Upper lobe of left lung (tissue), 6 donors: ENCODE results near the gene KAT2B. TPM values are rescaled to one million over a fixed set of nuclear protein-coding genes. Genes with fewer than 3 reads are reported as not detected.

Experiments used
- ATAC-seq, 2 donors: fragments of 200-7000 bp; cut with Tn5 transposase; one replicate each; pipeline ENCODE4 v1.9.1; 2022; ENCODE audit warnings: mild to moderate bottlenecking in 2 of 2, moderate library complexity in 2 of 2; ENCODE audit not compliant: low FRiP score in 2 of 2
- DNase-seq, 2 donors: peaks; one replicate each; pipeline ENCODE4 v3.0.0-alpha.2; 2019 to 2020
- H3K27ac ChIP-seq, 4 donors: fragments of 200-600 bp; sonication (generic); one replicate each; pipeline ENCODE4 v1.5.1; 2016 to 2019
- H3K27me3 ChIP-seq, 4 donors: fragments of 200-600 bp; sonication (generic); one replicate each; pipeline ENCODE4 v1.5.1; 2017 to 2019
- H3K36me3 ChIP-seq, 4 donors: fragments of 200-600 bp; sonication (generic); one replicate each; pipeline ENCODE4 v1.5.1; 2016 to 2019
- H3K4me1 ChIP-seq, 4 donors: fragments of 200-600 bp; sonication (generic); one replicate each; pipeline ENCODE4 v1.5.1; 2018 to 2019
- H3K4me3 ChIP-seq, 4 donors: fragments of 200-600 bp; sonication (generic); one replicate each; pipeline ENCODE4 v1.5.1; 2017 to 2019; ENCODE audit warnings: mild to moderate bottlenecking in 2 of 4, moderate library complexity in 1 of 4
- H3K9me3 ChIP-seq, 4 donors: fragments of 200-600 bp; sonication (generic); one replicate each; pipeline ENCODE4 v1.5.1; 2018 to 2019
- EP300 ChIP-seq, 4 donors: sonication (generic); formaldehyde crosslinking; IDR thresholded peaks; one replicate each; pipeline ENCODE4 v1.5.1; 2017; ENCODE audit warnings: antibody characterized with exemption in 4 of 4, control low read depth in 2 of 4
- POLR2A ChIP-seq, 4 donors: fragments of 450-650 bp; IDR thresholded peaks; one replicate each; pipeline ENCODE4 v1.5.1; 2016 to 2017; ENCODE audit warnings: antibody characterized with exemption in 4 of 4, mild to moderate bottlenecking in 2 of 4
- POLR2AphosphoS5 ChIP-seq, 2 donors: sonication (generic); formaldehyde crosslinking; IDR thresholded peaks; one replicate each; pipeline ENCODE4 v1.5.1; 2017; ENCODE audit warnings: antibody characterized with exemption in 2 of 2
- WGBS, 2 donors: methylation state at CpG; one replicate each; pipeline ENCODE4 v1.1.5; 2017 to 2018; 5-methylcytosine and 5-hydroxymethylcytosine counted together
- total RNA-seq, 6 donors: library from RNA; depleted of rRNA in 4 of 6; stranded (reverse); fragments of >200 nt in 4 of 6; gene quantifications; one replicate each; pipeline versions ENCODE4 v1.1.0 to v1.2.1, GENCODE V29; 2016 to 2021
- TF ChIP-seq, protein P1 (sequence below), 6 experiments: fragments of 450-650 bp in 4 of 6; fragments of 200-600 bp in 2 of 6; sonication (generic) in 2 of 6; IDR thresholded peaks; one replicate each; pipeline ENCODE4 v1.5.1; 2016 to 2019; ENCODE audit warnings: antibody characterized with exemption in 6 of 6
- donor health status: DM: no; HTN: no; CAD: no; lungs with moderate emphysema.
- donor health status: DM: no; HTN: yes; CAD: no; lungs with severe emphysema.

KAT2B gene
- total RNA-seq, 6 donors from 2014 or later = 19.3 to 58.9 (median 31.9) TPM

GRCh38 chr3:20111836-20112235 lies 71.6 kb downstream of the KAT2B start:
- Histone ChIP-seq H3K36me3 (peaks cover 9 to 36% (median 21%) of the 10 kb centered on the region in 4 donors), H3K27me3 (no peaks in the 10 kb centered on the region), H3K4me3 (no peak overlapping the region), H3K27ac (no peak overlapping the region), H3K4me1 (no peaks in the 10 kb centered on the region), H3K9me3 (no peaks in the 10 kb centered on the region)
- DNase-seq (no peak), ATAC-seq (no peak)
- 94 to 95% methylated on average over 6 of the region's 6 CpGs for WGBS, 2 donors
- TF ChIP-seq POLR2A (IDR thresholded peaks at IDR 0.05) = no peak
- TF ChIP-seq, protein P1, sequence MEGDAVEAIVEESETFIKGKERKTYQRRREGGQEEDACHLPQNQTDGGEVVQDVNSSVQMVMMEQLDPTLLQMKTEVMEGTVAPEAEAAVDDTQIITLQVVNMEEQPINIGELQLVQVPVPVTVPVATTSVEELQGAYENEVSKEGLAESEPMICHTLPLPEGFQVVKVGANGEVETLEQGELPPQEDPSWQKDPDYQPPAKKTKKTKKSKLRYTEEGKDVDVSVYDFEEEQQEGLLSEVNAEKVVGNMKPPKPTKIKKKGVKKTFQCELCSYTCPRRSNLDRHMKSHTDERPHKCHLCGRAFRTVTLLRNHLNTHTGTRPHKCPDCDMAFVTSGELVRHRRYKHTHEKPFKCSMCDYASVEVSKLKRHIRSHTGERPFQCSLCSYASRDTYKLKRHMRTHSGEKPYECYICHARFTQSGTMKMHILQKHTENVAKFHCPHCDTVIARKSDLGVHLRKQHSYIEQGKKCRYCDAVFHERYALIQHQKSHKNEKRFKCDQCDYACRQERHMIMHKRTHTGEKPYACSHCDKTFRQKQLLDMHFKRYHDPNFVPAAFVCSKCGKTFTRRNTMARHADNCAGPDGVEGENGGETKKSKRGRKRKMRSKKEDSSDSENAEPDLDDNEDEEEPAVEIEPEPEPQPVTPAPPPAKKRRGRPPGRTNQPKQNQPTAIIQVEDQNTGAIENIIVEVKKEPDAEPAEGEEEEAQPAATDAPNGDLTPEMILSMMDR (IDR thresholded peaks at IDR 0.05) = no peak
- TF ChIP-seq EP300 (IDR thresholded peaks at IDR 0.05) = no peak
- no peak for TF ChIP-seq POLR2AphosphoS5 (IDR thresholded peaks at IDR 0.05)

DNA sequence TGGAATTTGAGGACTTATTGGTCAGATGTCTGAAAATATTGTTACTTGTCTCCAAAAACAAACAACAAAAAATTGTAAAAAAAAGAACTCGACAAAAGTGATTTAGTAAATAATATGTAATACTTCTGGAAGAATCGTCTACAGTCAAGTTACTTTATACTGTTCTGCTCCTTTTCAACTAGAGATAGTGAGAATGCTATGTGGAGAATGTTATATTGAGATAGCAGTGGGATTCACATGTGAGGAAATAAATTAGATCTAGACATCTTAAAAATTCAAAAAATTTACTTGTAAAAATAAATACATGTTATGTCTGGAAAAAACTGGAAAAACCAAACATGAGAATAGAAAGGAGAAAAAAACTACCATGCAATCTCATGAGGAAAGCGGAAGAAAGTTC lies 80.8 kb downstream of the KAT2B start:
- ATAC-seq (no peak), DNase-seq (no peak)
- Histone ChIP-seq H3K9me3 (no peaks in the 10 kb centered on the region), H3K36me3 (peaks cover 5 to 52% (median 16%) of the 10 kb centered on the region in 4 donors), H3K4me1 (no peaks in the 10 kb centered on the region), H3K27me3 (no peaks in the 10 kb centered on the region), H3K4me3 (no peak overlapping the region), H3K27ac (no peak overlapping the region)
- TF ChIP-seq EP300 (IDR thresholded peaks at IDR 0.05) (no peak), POLR2AphosphoS5 (IDR thresholded peaks at IDR 0.05) (no peak), POLR2A (IDR thresholded peaks at IDR 0.05) (no peak)
- TF ChIP-seq, protein P1 (IDR thresholded peaks at IDR 0.05) = no peak
- WGBS, 2 donors = 87 to 93% methylated on average over 3 of the region's 3 CpGs

GRCh38 chr3:20123131-20123652 lies 82.9 kb downstream of the KAT2B start:
- DNase-seq (no peak), ATAC-seq (no peak)
- 92 to 94% methylated on average over 2 of the region's 2 CpGs for WGBS, 2 donors
- Histone ChIP-seq H3K4me3 (no peak overlapping the region), H3K9me3 (no peaks in the 10 kb centered on the region), H3K27ac (no peak overlapping the region), H3K36me3 (peaks cover 5 to 62% (median 19%) of the 10 kb centered on the region in 4 donors), H3K4me1 (no peaks in the 10 kb centered on the region), H3K27me3 (no peaks in the 10 kb centered on the region)
- TF ChIP-seq, protein P1 (IDR thresholded peaks at IDR 0.05) = no peak
- TF ChIP-seq POLR2AphosphoS5 (IDR thresholded peaks at IDR 0.05) (no peak), EP300 (IDR thresholded peaks at IDR 0.05) (no peak), POLR2A (IDR thresholded peaks at IDR 0.05) (no peak)

GRCh38 chr3:20125289-20125688 lies 85.0 kb downstream of the KAT2B start:
- peaks cover 5 to 60% (median 17%) of the 10 kb centered on the region in 4 donors for H3K36me3 ChIP-seq
- no peak for TF ChIP-seq POLR2A (IDR thresholded peaks at IDR 0.05)
- TF ChIP-seq EP300 (IDR thresholded peaks at IDR 0.05) = no peak
- TF ChIP-seq, protein P1 (IDR thresholded peaks at IDR 0.05) = no peak
- TF ChIP-seq POLR2AphosphoS5 (IDR thresholded peaks at IDR 0.05) = no peak
- H3K27ac ChIP-seq = no peak overlapping the region
- H3K4me1 ChIP-seq = no peaks in the 10 kb centered on the region
- no peak overlapping the region for H3K4me3 ChIP-seq
- no peaks in the 10 kb centered on the region for H3K9me3 ChIP-seq
- no peaks in the 10 kb centered on the region for H3K27me3 ChIP-seq
- DNase-seq = no peak
- no peak for ATAC-seq
- 98% methylated on average over 4 of the region's 4 CpGs for WGBS, 2 donors

GRCh38 chr3:20125897-20126296 lies 85.7 kb downstream of the KAT2B start:
- TF ChIP-seq POLR2A (IDR thresholded peaks at IDR 0.05) = no peak
- TF ChIP-seq, protein P1 (IDR thresholded peaks at IDR 0.05) = no peak
- no peak for TF ChIP-seq EP300 (IDR thresholded peaks at IDR 0.05)
- TF ChIP-seq POLR2AphosphoS5 (IDR thresholded peaks at IDR 0.05) = no peak
- no peaks in the 10 kb centered on the region for H3K9me3 ChIP-seq
- ATAC-seq = peak; percentile 59 to 80
- DNase-seq = no peak
- H3K27me3 ChIP-seq = no peaks in the 10 kb centered on the region
- no peaks in the 10 kb centered on the region for H3K4me1 ChIP-seq
- 77 to 79% methylated on average over 10 of the region's 10 CpGs for WGBS, 2 donors
- H3K4me3 ChIP-seq = no peak overlapping the region
- H3K27ac ChIP-seq = no peak overlapping the region
- H3K36me3 ChIP-seq = peaks cover 5 to 56% (median 14%) of the 10 kb centered on the region in 4 donors
